NCI-H2081 (cell line): ENCODE measurements around the gene MYZAP.

Experiments
- DNase-seq, 2 experiments: peaks; one replicate each; lab custom pipeline; 2025; lab: John Stamatoyannopoulos, UW

MYZAP gene, protein sequence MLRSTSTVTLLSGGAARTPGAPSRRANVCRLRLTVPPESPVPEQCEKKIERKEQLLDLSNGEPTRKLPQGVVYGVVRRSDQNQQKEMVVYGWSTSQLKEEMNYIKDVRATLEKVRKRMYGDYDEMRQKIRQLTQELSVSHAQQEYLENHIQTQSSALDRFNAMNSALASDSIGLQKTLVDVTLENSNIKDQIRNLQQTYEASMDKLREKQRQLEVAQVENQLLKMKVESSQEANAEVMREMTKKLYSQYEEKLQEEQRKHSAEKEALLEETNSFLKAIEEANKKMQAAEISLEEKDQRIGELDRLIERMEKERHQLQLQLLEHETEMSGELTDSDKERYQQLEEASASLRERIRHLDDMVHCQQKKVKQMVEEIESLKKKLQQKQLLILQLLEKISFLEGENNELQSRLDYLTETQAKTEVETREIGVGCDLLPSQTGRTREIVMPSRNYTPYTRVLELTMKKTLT

DNA sequence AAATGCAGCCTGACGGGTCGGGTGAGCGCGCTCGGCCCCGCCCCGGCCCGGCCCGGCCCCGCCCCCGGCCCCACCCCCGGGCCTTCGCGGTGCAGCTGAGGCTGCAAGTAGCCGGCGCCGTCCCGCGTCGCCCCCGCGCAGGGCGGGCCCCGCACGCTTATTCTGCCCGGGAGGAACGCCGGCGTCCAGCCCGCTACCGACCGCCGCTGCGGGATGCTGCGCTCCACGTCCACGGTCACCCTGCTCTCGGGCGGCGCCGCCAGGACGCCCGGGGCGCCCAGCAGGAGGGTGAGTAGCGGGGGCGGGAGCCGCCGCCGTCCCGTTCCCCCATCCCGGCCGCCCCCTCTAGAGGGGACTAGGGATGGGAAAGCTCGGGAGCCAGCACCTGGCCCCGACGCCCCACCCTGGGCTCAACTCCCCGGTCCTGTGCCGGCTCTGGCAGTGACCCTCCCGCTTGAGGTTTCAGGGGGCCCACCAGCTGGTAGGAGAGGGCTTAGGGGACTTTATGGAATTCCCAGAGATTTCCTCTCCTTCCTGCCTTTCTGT lies at the start of gene MYZAP:
MYZAP (plus strand) TSS at position 83 of the 546 bp plus-strand sequence; CDS start at position 214, 131 bp downstream.
- DNase-seq = peak in 1 of 2 experiments; percentile 8

DNA sequence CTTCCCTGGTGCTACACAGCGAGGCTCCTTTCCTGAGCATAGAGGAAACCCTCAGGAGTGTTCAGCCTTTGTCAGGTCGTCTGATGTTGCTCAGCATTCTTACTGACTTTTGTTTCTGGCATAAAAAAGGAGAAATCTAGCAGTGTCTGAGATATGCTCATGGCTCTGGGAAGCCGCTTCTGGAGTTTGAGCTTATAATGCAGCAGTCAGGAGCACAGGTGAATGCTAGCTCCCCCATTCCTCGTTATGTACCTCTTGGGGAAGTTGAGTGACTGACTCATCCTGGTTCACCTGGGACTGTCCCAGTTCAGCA lies 49.2 kb upstream of the MYZAP start:
- DNase-seq = no peak

DNA sequence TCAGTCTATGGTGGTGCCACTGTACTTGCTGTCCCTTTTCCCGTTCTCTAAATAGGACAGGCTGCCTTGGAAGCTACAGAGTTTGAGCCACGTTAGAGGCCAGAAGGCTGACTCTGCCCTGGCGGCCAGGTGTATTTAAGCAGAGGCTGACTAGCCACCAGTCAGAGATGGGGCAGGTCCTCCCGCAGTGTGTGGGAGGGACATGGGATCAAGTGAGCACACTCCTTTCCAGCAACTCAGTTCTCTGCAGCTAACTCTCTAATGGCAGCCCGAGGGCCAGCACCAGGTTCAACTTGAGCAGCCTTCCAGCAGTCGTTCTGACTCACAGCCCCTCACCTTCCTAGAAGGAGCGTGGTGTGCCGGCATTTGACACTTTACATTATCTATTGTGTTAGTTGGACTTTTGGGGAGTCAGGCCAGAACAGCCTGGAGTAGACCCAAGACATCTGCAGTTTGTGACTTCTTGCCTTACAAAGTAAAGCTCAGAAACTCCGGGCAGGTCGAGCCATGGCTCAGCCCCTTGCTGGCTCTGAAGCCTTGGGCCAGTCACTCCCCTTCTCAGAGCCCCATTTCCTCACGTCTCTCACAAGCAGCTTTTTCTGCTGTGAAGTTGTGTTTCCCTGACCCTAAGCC lies 46.7 kb upstream of the MYZAP start:
- no peak for DNase-seq

DNA sequence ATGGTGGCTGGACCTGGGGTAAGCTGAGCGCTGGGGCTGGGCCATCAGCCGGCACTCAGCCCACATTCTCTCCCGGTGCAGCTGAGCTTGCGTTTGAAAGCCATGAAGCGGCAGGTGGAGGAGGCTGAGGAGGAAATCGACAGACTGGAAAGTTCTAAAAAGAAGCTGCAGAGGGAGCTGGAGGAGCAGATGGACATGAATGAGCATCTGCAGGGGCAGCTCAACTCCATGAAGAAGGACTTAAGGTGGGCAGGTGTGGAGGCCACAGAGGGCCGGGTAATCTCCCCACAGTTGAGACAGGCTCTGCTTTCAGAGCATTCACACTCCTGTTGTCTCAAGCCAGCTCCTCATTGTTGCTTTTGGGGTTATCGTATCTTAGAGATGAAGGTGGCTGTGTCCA lies 45.7 kb upstream of the MYZAP start:
- DNase-seq = no peak

DNA sequence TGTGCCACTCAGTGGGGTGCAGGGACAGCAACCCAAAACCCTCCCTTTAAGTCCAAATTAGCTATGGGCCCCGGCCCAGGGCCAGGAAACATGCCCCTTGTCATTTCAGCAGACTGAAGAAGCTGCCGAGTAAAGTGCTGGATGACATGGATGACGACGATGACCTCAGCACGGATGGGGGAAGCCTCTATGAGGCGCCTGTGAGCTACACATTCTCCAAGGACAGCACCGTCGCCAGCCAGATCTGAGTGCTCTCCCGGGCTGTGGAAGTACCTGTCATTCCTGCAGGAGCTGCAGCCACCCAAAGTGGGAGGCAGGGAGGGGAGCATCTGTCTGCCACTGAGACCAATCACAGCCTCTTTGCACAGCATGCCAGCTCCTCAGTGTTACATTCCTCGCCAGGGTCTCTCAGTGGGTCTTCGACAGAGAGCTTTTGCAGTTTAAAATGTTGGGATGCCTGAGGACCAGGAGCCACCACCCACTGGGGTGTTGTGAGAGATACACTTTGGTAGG lies 44.4 kb upstream of the MYZAP start:
- no peak for DNase-seq

DNA sequence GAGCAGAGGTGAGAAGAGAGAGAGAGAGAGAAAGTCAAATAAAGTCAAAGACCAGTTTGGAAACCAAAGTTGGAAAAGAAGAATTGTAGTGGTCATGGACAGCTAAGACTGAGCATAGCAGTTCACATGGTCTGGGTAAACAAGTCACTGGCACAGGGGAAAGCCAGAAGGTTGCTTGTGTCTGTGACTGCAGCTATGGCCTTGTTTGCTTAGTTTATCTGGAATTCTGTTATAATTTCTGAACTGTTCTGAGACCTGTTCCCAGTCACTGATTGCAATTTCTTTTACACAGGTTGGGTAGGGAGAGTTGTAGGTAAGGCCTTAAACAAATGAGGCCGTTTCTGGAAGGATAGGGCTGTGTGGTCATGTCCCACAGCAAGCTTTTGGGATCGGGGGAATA lies 43.4 kb upstream of the MYZAP start:
- DNase-seq = no peak

DNA sequence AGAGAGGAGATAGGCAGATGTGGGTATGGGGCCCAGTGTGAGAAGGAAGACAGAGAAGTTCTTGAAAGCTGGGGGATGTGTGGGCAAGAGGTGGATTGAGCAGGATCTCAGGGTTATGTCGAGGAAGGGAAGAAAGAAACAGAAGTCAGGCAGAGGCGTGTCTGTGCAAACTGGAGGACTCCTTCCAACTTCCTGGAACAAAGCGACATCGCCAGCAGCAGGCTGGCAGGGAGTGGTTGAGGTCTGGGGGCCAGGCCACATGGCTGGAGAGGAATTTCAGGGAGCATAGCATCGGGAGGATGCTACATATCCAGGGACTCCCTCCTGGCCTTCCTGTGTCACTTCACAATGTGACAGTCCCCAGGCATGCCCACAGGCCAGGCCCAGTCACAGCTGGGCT lies 42.9 kb upstream of the MYZAP start:
- no peak for DNase-seq

DNA sequence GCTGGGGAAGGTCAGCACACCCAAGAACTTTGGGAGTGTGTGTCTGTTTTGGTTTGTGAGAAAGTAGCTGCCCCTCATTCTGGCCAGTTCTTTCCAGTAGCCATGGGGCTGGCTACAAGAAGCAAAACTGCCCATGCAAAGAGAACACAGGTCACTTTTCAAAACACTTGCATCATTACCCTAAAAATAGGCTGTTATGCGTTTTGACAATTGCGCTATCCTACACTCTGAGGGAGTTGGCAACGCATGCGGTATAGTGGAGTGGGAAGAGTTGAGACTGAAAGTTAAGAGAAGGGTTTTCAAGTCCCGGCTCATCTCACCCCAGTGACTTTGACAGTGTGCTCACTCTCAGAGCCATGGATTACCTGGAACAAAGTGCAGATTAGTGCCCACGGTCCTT lies 41.8 kb upstream of the MYZAP start:
- no peak for DNase-seq

DNA sequence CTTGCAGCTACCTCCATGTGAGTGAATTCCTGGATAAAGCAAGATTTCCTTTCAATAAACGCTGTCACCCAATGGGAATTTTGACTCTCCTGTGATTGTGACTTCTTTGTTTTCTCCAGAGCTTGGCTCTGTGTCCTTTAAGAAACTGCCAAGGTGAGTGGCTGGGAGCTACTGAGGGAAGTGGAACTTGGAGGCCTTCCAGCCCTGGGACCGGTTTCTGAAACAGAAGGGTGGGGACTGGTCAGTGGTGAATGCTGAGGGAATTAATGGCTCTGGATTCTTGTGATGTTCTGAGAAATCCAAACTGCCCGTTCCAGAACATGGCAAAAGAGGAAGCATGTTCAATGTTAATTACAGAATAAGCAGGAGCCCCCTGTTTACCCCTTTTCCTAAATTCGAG lies 41.1 kb upstream of the MYZAP start:
- DNase-seq = no peak

DNA sequence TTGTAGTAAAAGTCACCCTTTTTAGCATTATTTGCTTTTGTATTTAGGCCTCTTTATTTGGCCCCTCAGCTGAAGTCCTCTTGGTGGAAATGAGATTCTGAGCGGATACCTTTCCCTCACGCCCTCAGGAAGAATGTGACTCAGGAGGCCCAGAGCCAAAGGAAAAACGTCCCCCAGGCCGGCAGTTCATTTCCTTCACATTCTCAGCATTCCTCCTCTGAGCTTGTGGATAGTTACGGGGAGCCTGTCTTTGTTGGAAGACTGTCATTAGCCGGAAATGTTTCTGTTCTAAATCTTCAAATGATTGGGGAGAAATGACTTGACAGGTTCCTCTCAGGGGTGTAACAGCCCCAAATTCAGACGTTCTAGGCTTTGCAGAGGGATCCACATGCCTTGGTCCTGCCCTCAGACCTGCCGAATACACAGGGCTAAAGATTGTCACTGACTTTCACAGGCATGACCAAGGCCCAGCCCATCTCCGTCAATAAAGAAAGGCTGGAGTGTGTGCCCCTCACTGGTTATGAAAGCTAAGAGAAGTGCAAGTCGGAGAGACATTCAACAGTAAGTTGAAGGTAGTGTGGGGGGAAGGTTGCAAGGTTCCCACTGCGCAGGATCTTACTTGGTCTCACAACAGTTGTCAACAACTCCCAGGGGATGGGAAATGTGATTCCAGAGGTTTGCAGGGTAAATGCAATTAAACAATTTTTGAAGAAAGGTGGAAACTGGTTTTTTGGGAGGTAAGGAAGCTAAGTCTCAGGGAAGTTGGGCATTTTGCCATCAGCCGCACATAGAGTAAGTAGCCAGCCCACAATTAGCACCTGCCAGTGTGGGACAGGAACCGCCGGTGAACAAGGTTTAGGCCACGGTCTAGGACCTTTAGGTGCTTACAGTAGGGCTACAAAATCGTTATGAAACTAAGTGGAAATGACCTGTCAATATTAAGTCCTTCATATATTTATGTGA lies 39.7 kb upstream of the MYZAP start:
- DNase-seq = no peak

DNA sequence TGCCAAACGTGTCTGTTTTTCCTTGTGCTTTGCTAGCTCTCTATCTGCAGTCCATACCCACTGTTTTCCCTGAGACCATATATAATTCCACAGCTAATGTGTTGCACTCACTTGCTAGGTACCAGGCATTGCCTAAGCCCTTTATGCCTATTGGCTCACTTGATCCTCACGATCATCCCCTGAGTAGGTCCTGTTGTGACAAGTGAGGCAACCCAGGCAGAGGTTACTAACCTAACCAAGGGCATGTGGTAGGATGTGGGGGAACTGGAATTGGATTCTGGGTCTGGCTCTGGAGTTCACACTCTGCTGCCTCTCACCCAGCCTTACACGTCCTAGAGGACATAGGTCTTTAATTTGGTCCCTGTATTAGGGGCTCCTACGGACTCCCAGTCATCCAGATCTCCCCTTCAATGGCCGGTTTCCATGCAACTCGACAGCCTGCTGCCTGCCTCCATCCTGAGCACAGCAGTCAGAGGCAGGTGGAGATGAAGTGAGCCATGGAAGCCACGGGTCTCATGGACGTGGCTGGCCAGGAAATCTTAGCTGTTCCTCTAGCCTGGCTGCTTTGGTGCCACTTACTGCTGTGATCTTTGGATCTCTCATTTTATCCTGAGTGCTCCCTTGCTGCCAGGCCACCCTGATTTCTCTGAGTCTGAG lies 38.9 kb upstream of the MYZAP start:
- no peak for DNase-seq

DNA sequence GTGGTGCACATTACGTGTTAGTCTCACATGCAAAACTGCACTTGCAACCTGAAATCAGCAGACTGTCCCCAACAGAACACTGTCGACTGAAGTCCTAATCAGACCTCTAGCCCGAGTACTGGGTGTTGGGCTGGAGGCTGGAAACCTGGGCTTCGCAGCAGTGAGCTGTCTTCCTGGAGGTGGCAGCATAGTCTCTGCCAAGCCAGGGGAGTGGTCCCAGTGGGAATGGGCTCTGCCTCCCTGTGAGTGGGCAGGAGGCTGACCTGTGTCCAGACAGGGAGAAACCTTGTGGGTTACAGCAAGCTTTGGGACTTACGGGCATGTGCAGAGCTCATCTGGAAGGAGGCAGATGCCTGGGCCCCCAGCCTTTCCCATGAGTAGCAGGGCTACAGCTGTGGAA lies 38.2 kb upstream of the MYZAP start:
- DNase-seq = no peak

DNA sequence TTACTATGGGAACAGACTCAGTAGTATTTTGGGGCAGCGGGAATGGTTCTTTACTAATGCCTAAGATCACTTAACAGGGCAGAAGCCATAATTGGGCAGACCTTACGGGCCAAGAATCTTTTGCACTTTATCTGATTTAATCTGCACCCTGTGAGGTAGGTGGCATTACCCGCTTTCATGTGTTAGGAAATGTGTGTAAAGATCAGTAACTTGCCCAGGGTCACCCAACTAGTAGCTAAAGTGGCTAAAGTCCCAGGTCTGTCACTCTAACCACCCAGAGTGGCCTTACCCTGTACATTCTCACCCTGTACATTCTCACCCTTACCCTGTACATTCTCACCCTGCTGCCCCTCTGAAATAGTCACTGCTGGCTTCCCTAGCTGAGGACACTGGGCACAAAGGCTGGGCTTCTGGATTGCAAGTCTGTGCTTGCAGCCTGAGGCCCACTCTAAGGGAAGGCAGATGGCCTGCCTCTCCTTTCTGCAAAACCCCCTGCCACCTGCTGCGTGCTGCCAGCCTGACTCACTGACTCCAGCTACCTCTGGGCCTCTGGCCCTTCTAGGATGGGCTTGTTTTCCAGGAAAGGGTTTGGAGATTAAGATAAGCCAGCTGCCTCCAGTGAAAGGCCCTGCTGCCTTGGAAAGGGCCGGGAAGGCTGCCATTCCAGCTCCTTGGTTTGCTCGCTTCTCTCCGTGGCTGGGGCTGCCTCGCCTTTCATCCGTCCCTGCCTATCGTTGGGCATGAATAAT lies 37.5 kb upstream of the MYZAP start:
- no peak for DNase-seq

DNA sequence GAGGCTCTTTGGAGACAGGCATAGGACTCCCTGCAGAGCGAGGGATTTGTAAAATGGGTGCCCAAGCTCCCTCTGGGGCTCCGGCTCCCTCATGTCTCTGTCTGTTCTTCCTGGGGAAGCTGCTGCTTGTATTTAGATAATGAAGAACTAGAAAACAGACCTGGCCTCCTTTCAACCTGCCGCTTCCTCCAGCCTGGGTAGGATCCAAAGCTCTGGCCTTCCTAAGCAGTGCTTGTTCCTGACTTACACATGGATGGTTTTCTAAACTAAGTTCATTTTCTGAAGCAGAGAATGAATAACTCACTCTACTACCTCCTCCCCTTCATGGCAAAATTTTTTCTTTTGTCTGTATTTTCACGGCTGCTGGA lies 36.9 kb upstream of the MYZAP start:
- peak in 1 of 2 experiments; percentile 5 for DNase-seq

DNA sequence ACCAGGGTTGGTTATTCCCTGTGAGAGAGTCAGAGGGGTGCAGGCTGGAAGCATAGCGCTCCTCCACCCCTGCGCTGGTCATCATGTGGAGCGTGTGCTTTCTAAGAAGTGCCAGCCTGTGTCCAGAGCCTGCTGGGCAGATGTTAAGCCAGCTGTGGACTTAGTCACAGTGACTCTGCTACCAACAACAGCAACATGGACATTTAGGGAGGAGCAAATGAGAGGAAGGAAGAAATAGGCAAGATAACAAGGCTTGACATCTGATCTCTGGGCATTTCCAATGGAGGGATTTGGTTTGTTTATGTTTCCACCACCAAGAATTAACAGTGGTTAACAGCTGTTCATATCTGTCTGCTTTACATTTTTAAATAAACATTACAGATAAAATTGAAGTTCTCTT lies 36.4 kb upstream of the MYZAP start:
- no peak for DNase-seq

DNA sequence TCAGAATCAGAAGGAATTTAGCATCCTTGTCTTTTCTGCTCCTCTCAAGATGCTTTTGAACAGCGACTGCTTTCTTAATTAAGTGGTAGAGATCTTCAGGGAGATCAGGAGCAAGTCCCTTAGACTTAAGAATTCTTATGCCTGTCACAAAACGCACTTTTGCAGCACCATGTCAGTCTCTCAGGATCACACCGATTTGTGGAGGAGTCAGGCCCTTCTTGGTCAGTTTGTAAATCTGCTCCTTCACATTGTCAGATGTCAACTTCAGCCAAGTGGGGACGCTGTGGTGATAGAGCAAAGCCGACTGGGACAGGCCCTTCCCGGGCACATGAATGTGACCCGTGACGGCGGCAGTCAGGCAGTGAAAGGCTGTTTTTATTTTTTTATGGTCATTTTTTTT lies 35.7 kb upstream of the MYZAP start:
- no peak for DNase-seq

DNA sequence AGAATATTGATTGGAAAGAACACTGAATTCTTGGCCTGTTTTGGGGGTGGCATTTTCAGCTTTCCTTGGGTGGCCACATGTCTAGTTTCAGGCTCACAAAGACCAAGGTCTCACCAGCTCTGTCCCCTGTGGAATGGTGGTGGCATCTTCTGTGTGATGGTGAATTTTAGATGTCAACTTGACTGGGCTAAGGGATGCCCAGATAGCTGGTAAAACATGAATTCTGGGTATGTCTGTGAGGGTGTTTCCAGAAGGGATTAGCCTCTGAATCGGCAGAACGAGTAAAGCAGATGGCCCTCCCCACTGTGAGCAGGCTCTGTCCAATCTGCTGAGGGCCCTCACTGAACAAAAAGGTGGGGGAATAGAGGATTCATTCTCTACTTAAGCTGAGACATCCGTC lies 34.4 kb upstream of the MYZAP start:
- no peak for DNase-seq

DNA sequence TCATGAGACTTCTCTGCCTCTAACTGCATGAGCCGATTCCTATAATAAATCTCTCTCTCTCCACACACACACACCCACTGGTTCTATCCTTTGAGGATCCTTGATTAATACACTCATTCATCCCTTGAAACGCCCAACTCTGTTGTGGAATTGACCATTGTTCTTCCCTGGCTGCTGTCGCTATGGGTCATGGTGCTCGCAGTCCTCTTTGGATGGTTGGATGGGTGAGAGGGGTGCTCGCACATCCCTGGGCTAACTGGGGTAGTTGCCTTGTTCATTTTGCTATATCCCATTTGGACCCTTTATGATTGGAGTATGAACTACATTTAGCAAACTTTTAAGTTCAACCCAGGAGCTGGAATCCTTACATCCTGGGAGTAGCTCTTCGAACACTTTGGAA lies 33.9 kb upstream of the MYZAP start:
- DNase-seq = no peak

DNA sequence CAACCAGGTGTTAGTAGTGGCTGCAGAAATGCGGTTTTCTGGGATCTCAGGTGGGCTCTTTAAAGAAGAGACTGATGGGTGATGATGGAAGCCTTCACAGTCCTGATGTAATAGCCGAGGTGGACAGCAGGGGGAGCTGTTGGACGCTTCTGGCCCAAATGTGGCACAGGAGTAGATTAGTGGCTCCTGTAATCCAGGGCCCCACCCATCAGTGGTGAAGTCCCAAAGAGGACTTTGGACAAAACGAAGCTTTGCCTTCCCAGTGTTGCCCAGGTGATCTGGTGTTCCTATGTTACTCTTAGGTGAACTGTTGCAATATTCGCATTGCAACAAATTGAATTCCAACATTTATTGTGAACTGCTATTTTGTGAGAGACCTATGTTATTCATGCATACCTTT lies 31.8 kb upstream of the MYZAP start:
- DNase-seq = peak; percentile 33 to 55

DNA sequence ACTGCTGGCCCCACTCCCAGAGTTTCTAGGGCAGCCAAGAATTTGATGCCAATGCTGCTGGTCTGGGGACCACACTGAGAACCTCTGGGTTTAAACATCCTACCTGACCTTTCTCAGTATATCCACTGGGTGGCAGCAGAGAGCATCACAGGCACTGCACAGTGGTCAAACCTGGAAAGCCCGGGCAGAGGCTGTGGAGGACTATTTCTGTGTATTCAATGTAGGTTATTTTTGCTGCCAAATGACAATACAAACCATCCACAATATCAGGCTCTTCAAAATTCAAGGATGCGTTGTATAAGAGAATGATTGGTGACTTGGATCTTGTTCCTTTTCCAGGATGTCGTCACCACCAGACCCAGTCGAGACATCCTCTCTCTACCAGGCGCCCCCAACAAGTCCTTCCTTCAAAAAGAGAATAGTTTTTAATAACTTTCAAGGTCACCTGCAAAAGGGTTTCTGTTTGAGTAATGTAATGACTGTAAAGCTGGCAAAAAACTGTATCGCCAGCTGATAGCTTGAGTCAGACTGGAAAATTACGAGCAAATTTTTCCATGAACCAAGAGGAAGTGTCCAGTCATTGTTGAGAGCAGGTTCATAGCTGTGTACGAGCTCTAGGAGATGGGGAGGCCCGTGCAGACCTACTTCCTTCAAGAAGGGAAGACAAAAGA lies 30.5 kb upstream of the MYZAP start:
- peak; percentile 57 to 75 for DNase-seq
